WTC11 (cell line): ENCODE measurements around the gene WFS1. TPM values are rescaled to one million over a fixed set of nuclear protein-coding genes. Genes with fewer than 3 reads are reported as not detected.

ENCODE experiments used
- ATAC-seq: fragments of 200-7000 bp; cut with Tn5 transposase; 2 replicates; pipeline ENCODE4 v1.10.0; 2021; ENCODE audit warnings: mild to moderate bottlenecking, moderate library complexity
- CTCF ChIA-PET: fragments of 300-600 bp; sonication (Branson Sonifier 250); formaldehyde crosslinking; loops from one replicate; lab custom pipeline; 2021; ENCODE audit warnings: antibody characterized with exemption; lab: Charles Lee
- POLR2A ChIA-PET: fragments of 350-600 bp; sonication (Branson Sonifier 250); formaldehyde crosslinking; loops from one replicate; lab custom pipeline; 2021; ENCODE audit warnings: antibody characterized with exemption; lab: Charles Lee
- DNase-seq: peaks from one replicate; pipeline ENCODE4 v3.0.0; 2021; ENCODE audit warnings: low spot score
- H3K27ac Mint-ChIP-seq: 2 replicates; pipeline ENCODE4 v1.8.0; 2021; ENCODE audit warnings: mixed read lengths
- H3K27me3 Mint-ChIP-seq: 2 replicates; pipeline ENCODE4 v1.8.0; 2021; ENCODE audit warnings: low read depth, mild to moderate bottlenecking, moderate library complexity, mixed read lengths
- H3K36me3 Mint-ChIP-seq: 2 replicates; pipeline ENCODE4 v1.8.0; 2021; ENCODE audit warnings: mixed read lengths
- H3K4me1 Mint-ChIP-seq: 2 replicates; pipeline ENCODE4 v1.8.0; 2022; ENCODE audit warnings: mixed read lengths
- H3K4me3 Mint-ChIP-seq: 2 replicates; pipeline ENCODE4 v1.8.0; 2021; ENCODE audit warnings: mild to moderate bottlenecking, moderate library complexity, mixed read lengths
- H3K9me3 Mint-ChIP-seq: 2 replicates; pipeline ENCODE4 v1.8.0; 2021; ENCODE audit warnings: mixed read lengths
- AFF4 ChIP-seq: sonication (generic); formaldehyde crosslinking; IDR thresholded peaks from 2 replicates; pipeline ENCODE4 v1.8.1; 2023; ENCODE audit warnings: mild to moderate bottlenecking, missing genetic modification reagents, borderline replicate concordance
- ATF2 ChIP-seq: sonication (generic); formaldehyde crosslinking; IDR thresholded peaks from 2 replicates; pipeline ENCODE4 v1.8.1; 2022; ENCODE audit warnings: low read depth, missing genetic modification reagents, borderline replicate concordance
- CDX4 ChIP-seq: fragments of 250-450 bp; sonication (Bioruptor Pico); IDR thresholded peaks from 2 replicates; pipeline ENCODE4 v1.9.0; 2021; ENCODE audit warnings: moderate library complexity, mild to moderate bottlenecking, inconsistent platforms, borderline replicate concordance
- E2F1 ChIP-seq: sonication (generic); formaldehyde crosslinking; IDR thresholded peaks from 2 replicates; pipeline ENCODE4 v1.8.0; 2022; ENCODE audit warnings: mild to moderate bottlenecking, missing genetic modification reagents
- ERG ChIP-seq: fragments of 250-450 bp; sonication (Bioruptor Pico); IDR thresholded peaks from 2 replicates; pipeline ENCODE4 v1.8.0; 2021; ENCODE audit warnings: mild to moderate bottlenecking
- FOXJ3 ChIP-seq: sonication (generic); formaldehyde crosslinking; IDR thresholded peaks from 2 replicates; pipeline ENCODE4 v1.9.0; 2021; ENCODE audit warnings: missing genetic modification reagents, mild to moderate bottlenecking, borderline replicate concordance
- FOXK1 ChIP-seq: sonication (generic); formaldehyde crosslinking; IDR thresholded peaks from 2 replicates; pipeline ENCODE4 v1.8.0; 2022; ENCODE audit warnings: mild to moderate bottlenecking, moderate library complexity, missing genetic modification reagents
- GTF2I ChIP-seq: fragments of 250-450 bp; sonication (Bioruptor Pico); conservative IDR thresholded peaks from 2 replicates; pipeline ENCODE4 v1.4.0; 2021; ENCODE audit warnings: mild to moderate bottlenecking
- HMGA2 ChIP-seq: fragments of 250-450 bp; sonication (Bioruptor Pico); IDR thresholded peaks from 2 replicates; pipeline ENCODE4 v1.4.0; 2021; ENCODE audit warnings: mild to moderate bottlenecking, moderate library complexity
- IRF1 ChIP-seq: sonication (generic); formaldehyde crosslinking; IDR thresholded peaks from 2 replicates; pipeline ENCODE4 v1.8.0; 2023; ENCODE audit warnings: missing genetic modification reagents
- JUN ChIP-seq: sonication (generic); formaldehyde crosslinking; IDR thresholded peaks from 2 replicates; pipeline ENCODE4 v1.8.0; 2023; ENCODE audit warnings: mild to moderate bottlenecking, missing genetic modification reagents
- MXD4 ChIP-seq: fragments of 250-450 bp; sonication (Bioruptor Pico); IDR thresholded peaks from 2 replicates; pipeline ENCODE4 v1.8.0; 2021; ENCODE audit warnings: mild to moderate bottlenecking, moderate library complexity, borderline replicate concordance
- NFYB ChIP-seq: sonication (generic); formaldehyde crosslinking; conservative IDR thresholded peaks from 2 replicates; pipeline ENCODE4 v1.8.0; 2022; ENCODE audit warnings: low read depth, missing genetic modification reagents
- NR1H2 ChIP-seq: sonication (generic); formaldehyde crosslinking; IDR thresholded peaks from 2 replicates; pipeline ENCODE4 v1.9.0; 2021; ENCODE audit warnings: mild to moderate bottlenecking, moderate library complexity, missing genetic modification reagents
- PREB ChIP-seq: sonication (generic); formaldehyde crosslinking; IDR thresholded peaks from 2 replicates; pipeline ENCODE4 v1.8.1; 2022; ENCODE audit warnings: mild to moderate bottlenecking, missing genetic modification reagents, moderate library complexity, borderline replicate concordance
- SMAD4 ChIP-seq: sonication (generic); formaldehyde crosslinking; IDR thresholded peaks from 2 replicates; pipeline ENCODE4 v1.8.0; 2022; ENCODE audit warnings: mild to moderate bottlenecking, missing genetic modification reagents
- TCF7 ChIP-seq: sonication (generic); formaldehyde crosslinking; IDR thresholded peaks from 2 replicates; pipeline ENCODE4 v1.8.0; 2022; ENCODE audit warnings: mild to moderate bottlenecking, low read depth, missing genetic modification reagents, moderate library complexity
- TP53 ChIP-seq: sonication (generic); formaldehyde crosslinking; IDR thresholded peaks from 2 replicates; pipeline ENCODE4 v1.8.1; 2023; ENCODE audit warnings: mild to moderate bottlenecking, missing genetic modification reagents
- ZNF512 ChIP-seq: sonication (generic); formaldehyde crosslinking; IDR thresholded peaks from 2 replicates; pipeline ENCODE4 v1.8.1; 2022; ENCODE audit warnings: missing genetic modification reagents, borderline replicate concordance
- total RNA-seq: library from RNA; stranded (reverse); gene quantifications from 3 replicates; pipeline ENCODE4 v1.2.3, GENCODE V29; 2021

The WFS1 gene
- total RNA-seq, 1 experiment from 2014 or later = 34.7 TPM

GRCh38 chr4:6313216-6313615 lies 43.6 kb downstream of the WFS1 start:
- TF ChIP-seq ATF2 (CRISPR knock-in tag) = no peak
- TF ChIP-seq FOXK1 (CRISPR knock-in tag) = no peak
- no peak for TF ChIP-seq ERG (CRISPR knock-in tag)
- TF ChIP-seq PREB (CRISPR knock-in tag) = no peak
- TF ChIP-seq HMGA2 (CRISPR knock-in tag) = no peak
- TF ChIP-seq MXD4 (CRISPR knock-in tag) = no peak
- TF ChIP-seq TP53 = no peak
- no peak for TF ChIP-seq SMAD4
- TF ChIP-seq E2F1 = no peak
- no peak for TF ChIP-seq TCF7 (CRISPR knock-in tag)
- no peak for TF ChIP-seq CDX4
- no peak for TF ChIP-seq FOXJ3 (CRISPR knock-in tag)
- TF ChIP-seq IRF1 (CRISPR knock-in tag) = no peak
- TF ChIP-seq ZNF512 (CRISPR knock-in tag) = no peak
- TF ChIP-seq GTF2I = no peak
- TF ChIP-seq NFYB = no peak
- TF ChIP-seq JUN (CRISPR knock-in tag) = no peak
- TF ChIP-seq AFF4 (CRISPR knock-in tag) = no peak
- no peak for TF ChIP-seq NR1H2 (CRISPR knock-in tag)
- ChIA-PET POLR2A (no interaction called here), CTCF (interaction anchor here (0.9 kb wide), 1 partner anchor 18 kb away, joined by 3 read pairs; no protein-coding TSS in a partner anchor)
- DNase-seq = no peak
- Mint-ChIP-seq H3K4me3 (no peak overlapping the region), H3K9me3 (peaks cover 5% of the 10 kb centered on the region), H3K4me1 (no peaks in the 10 kb centered on the region; the same call in 1 of the 2 replicates), H3K27ac (no peak overlapping the region), H3K27me3 (peaks cover 23% of the 10 kb centered on the region), H3K36me3 (0 out of 2 replicates have a peak, but pooled peaks cover 4% of the 10 kb centered on the region)
- no peak for ATAC-seq
